Neural cell (in vitro differentiated cells): ENCODE measurements around the gene COX6B2.

Source experiments
- CTCF ChIP-seq: fragments of 450-650 bp; IDR thresholded peaks from 2 replicates; pipeline ENCODE4 v1.5.1; 2014; ENCODE audit warnings: antibody characterized with exemption, mild to moderate bottlenecking, moderate library complexity; ENCODE audit not compliant: poor library complexity, severe bottlenecking
- EZH2 ChIP-seq: fragments of 200-600, 300-800 bp; shearing (Covaris generic), sonication (generic); IDR thresholded peaks from 2 replicates; pipeline ENCODE4 v1.6.1; 2014; ENCODE audit warnings: antibody characterized with exemption, low read length, borderline replicate concordance, mild to moderate bottlenecking; ENCODE audit not compliant: insufficient read depth, poor library complexity, severe bottlenecking
- POLR2AphosphoS5 ChIP-seq: IDR thresholded peaks from 2 replicates; pipeline ENCODE4 v1.6.1; 2012
- REST ChIP-seq: IDR thresholded peaks from 2 replicates; pipeline ENCODE4 v1.6.1; 2012; ENCODE audit warnings: borderline replicate concordance

- TF ChIP-seq CTCF (no peak), REST (no peak), POLR2AphosphoS5 (no peak), EZH2 (no peak)
Measured at GRCh38 chr19:55373306-55373992, 18.9 kb upstream of the COX6B2 start.
